WTC11 (cell line): ENCODE results near the gene PDE4B. TPM values are rescaled to one million over a fixed set of nuclear protein-coding genes. Genes with fewer than 3 reads are reported as not detected.

Experiments used
- ATAC-seq: fragments of 200-7000 bp; cut with Tn5 transposase; 2 replicates; pipeline ENCODE4 v1.10.0; 2021; ENCODE audit warnings: mild to moderate bottlenecking, moderate library complexity
- CTCF ChIA-PET: fragments of 300-600 bp; sonication (Branson Sonifier 250); formaldehyde crosslinking; loops from one replicate; lab custom pipeline; 2021; ENCODE audit warnings: antibody characterized with exemption; lab: Charles Lee
- POLR2A ChIA-PET: fragments of 350-600 bp; sonication (Branson Sonifier 250); formaldehyde crosslinking; loops from one replicate; lab custom pipeline; 2021; ENCODE audit warnings: antibody characterized with exemption; lab: Charles Lee
- DNase-seq: peaks from one replicate; pipeline ENCODE4 v3.0.0; 2021; ENCODE audit warnings: low spot score
- H3K27ac Mint-ChIP-seq: 2 replicates; pipeline ENCODE4 v1.8.0; 2021; ENCODE audit warnings: mixed read lengths
- H3K27me3 Mint-ChIP-seq: 2 replicates; pipeline ENCODE4 v1.8.0; 2021; ENCODE audit warnings: low read depth, mild to moderate bottlenecking, moderate library complexity, mixed read lengths
- H3K36me3 Mint-ChIP-seq: 2 replicates; pipeline ENCODE4 v1.8.0; 2021; ENCODE audit warnings: mixed read lengths
- H3K4me1 Mint-ChIP-seq: 2 replicates; pipeline ENCODE4 v1.8.0; 2022; ENCODE audit warnings: mixed read lengths
- H3K4me3 Mint-ChIP-seq: 2 replicates; pipeline ENCODE4 v1.8.0; 2021; ENCODE audit warnings: mild to moderate bottlenecking, moderate library complexity, mixed read lengths
- H3K9me3 Mint-ChIP-seq: 2 replicates; pipeline ENCODE4 v1.8.0; 2021; ENCODE audit warnings: mixed read lengths
- CBFB ChIP-seq: sonication (generic); formaldehyde crosslinking; IDR thresholded peaks from 2 replicates; pipeline ENCODE4 v1.8.1; 2022; ENCODE audit warnings: mild to moderate bottlenecking, low read depth, missing genetic modification reagents
- EMX1 ChIP-seq: fragments of 250-450 bp; sonication (Bioruptor Pico); IDR thresholded peaks from 2 replicates; pipeline ENCODE4 v1.8.0; 2021; ENCODE audit warnings: mild to moderate bottlenecking
- FOXJ3 ChIP-seq: sonication (generic); formaldehyde crosslinking; IDR thresholded peaks from 2 replicates; pipeline ENCODE4 v1.9.0; 2021; ENCODE audit warnings: missing genetic modification reagents, mild to moderate bottlenecking, borderline replicate concordance
- FOXK1 ChIP-seq: sonication (generic); formaldehyde crosslinking; IDR thresholded peaks from 2 replicates; pipeline ENCODE4 v1.8.0; 2022; ENCODE audit warnings: mild to moderate bottlenecking, moderate library complexity, missing genetic modification reagents
- MYBL2 ChIP-seq: sonication (generic); formaldehyde crosslinking; IDR thresholded peaks from 2 replicates; pipeline ENCODE4 v1.8.1; 2023; ENCODE audit warnings: mild to moderate bottlenecking, moderate library complexity, missing genetic modification reagents
- NR3C1 ChIP-seq: sonication (generic); formaldehyde crosslinking; conservative IDR thresholded peaks from 2 replicates; pipeline ENCODE4 v1.8.1; 2023; ENCODE audit warnings: low read depth, mild to moderate bottlenecking, missing genetic modification reagents
- RELA ChIP-seq: sonication (generic); formaldehyde crosslinking; IDR thresholded peaks from 2 replicates; pipeline ENCODE4 v1.8.1; 2022; ENCODE audit warnings: missing genetic modification reagents, mild to moderate bottlenecking, borderline replicate concordance
- SMAD4 ChIP-seq: sonication (generic); formaldehyde crosslinking; IDR thresholded peaks from 2 replicates; pipeline ENCODE4 v1.8.0; 2022; ENCODE audit warnings: mild to moderate bottlenecking, missing genetic modification reagents
- ZNF396 ChIP-seq: fragments of 250-450 bp; sonication (Bioruptor Pico); IDR thresholded peaks from 2 replicates; pipeline ENCODE4 v1.8.0; 2021; ENCODE audit warnings: mild to moderate bottlenecking, moderate library complexity, borderline replicate concordance
- ZNF671 ChIP-seq: fragments of 250-450 bp; sonication (Bioruptor Pico); IDR thresholded peaks from 2 replicates; pipeline ENCODE4 v1.8.0; 2021; ENCODE audit warnings: mild to moderate bottlenecking
- total RNA-seq: library from RNA; stranded (reverse); gene quantifications from 3 replicates; pipeline ENCODE4 v1.2.3, GENCODE V29; 2021
- TF ChIP-seq, protein P1 (sequence below): sonication (generic); formaldehyde crosslinking; IDR thresholded peaks from 2 replicates; pipeline ENCODE4 v1.8.0; 2023; ENCODE audit warnings: missing genetic modification reagents, mild to moderate bottlenecking, borderline replicate concordance
- TF ChIP-seq, protein P2 (sequence below): sonication (generic); formaldehyde crosslinking; IDR thresholded peaks from 2 replicates; pipeline ENCODE4 v1.8.1; 2023; ENCODE audit warnings: mild to moderate bottlenecking, missing genetic modification reagents
- TF ChIP-seq, protein P3 (sequence below): sonication (generic); formaldehyde crosslinking; IDR thresholded peaks from 2 replicates; pipeline ENCODE4 v1.8.1; 2022; ENCODE audit warnings: mild to moderate bottlenecking, missing genetic modification reagents, moderate library complexity, borderline replicate concordance
- TF ChIP-seq, protein P4 (sequence below): fragments of 250-450 bp; sonication (Bioruptor Pico); conservative IDR thresholded peaks from 2 replicates; pipeline ENCODE4 v1.9.0; 2021; ENCODE audit warnings: mild to moderate bottlenecking
- TF ChIP-seq, protein P5 (sequence below): sonication (generic); formaldehyde crosslinking; IDR thresholded peaks from 2 replicates; pipeline ENCODE4 v1.8.0; 2022; ENCODE audit warnings: mild to moderate bottlenecking, missing genetic modification reagents
- TF ChIP-seq, protein P6 (sequence below): sonication (generic); formaldehyde crosslinking; IDR thresholded peaks from 2 replicates; pipeline ENCODE4 v1.8.0; 2022; ENCODE audit warnings: mild to moderate bottlenecking, missing genetic modification reagents
- TF ChIP-seq, protein P7 (sequence below): sonication (generic); formaldehyde crosslinking; IDR thresholded peaks from 2 replicates; pipeline ENCODE4 v1.8.0; 2022; ENCODE audit warnings: mild to moderate bottlenecking, missing genetic modification reagents
- TF ChIP-seq, protein P8 (sequence below): sonication (generic); formaldehyde crosslinking; IDR thresholded peaks from 2 replicates; pipeline ENCODE4 v1.8.1; 2023; ENCODE audit warnings: mild to moderate bottlenecking, missing genetic modification reagents
- TF ChIP-seq, protein P9 (sequence below): sonication (generic); formaldehyde crosslinking; IDR thresholded peaks from 2 replicates; pipeline ENCODE4 v1.8.1; 2023; ENCODE audit warnings: mild to moderate bottlenecking, missing genetic modification reagents, moderate library complexity

PDE4B gene
- total RNA-seq, 1 experiment from 2014 or later, result 8.0 TPM

DNA sequence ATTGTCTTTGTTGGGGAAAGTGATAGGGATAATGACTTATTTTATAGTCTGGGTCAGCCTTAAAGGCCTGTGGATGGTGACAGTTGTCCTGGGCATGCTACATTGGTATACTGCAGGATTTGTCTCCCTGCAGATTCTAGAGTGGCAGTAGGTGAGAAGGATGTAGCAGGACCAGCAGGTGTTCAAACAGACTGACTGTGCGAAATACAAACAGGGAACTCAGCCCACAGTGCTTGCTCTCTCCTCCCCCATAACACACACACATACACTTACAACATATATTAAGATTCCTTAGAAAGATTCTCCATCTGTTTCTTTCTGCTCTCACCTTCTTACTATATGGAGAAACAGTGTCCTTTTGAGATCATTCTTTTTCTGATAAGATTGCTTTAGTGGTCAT lies 6.9 kb downstream of the PDE4B start (continued):
- TF ChIP-seq, protein P1, sequence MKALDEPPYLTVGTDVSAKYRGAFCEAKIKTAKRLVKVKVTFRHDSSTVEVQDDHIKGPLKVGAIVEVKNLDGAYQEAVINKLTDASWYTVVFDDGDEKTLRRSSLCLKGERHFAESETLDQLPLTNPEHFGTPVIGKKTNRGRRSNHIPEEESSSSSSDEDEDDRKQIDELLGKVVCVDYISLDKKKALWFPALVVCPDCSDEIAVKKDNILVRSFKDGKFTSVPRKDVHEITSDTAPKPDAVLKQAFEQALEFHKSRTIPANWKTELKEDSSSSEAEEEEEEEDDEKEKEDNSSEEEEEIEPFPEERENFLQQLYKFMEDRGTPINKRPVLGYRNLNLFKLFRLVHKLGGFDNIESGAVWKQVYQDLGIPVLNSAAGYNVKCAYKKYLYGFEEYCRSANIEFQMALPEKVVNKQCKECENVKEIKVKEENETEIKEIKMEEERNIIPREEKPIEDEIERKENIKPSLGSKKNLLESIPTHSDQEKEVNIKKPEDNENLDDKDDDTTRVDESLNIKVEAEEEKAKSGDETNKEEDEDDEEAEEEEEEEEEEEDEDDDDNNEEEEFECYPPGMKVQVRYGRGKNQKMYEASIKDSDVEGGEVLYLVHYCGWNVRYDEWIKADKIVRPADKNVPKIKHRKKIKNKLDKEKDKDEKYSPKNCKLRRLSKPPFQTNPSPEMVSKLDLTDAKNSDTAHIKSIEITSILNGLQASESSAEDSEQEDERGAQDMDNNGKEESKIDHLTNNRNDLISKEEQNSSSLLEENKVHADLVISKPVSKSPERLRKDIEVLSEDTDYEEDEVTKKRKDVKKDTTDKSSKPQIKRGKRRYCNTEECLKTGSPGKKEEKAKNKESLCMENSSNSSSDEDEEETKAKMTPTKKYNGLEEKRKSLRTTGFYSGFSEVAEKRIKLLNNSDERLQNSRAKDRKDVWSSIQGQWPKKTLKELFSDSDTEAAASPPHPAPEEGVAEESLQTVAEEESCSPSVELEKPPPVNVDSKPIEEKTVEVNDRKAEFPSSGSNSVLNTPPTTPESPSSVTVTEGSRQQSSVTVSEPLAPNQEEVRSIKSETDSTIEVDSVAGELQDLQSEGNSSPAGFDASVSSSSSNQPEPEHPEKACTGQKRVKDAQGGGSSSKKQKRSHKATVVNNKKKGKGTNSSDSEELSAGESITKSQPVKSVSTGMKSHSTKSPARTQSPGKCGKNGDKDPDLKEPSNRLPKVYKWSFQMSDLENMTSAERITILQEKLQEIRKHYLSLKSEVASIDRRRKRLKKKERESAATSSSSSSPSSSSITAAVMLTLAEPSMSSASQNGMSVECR (CRISPR knock-in tag), result no peak
- TF ChIP-seq, protein P2, sequence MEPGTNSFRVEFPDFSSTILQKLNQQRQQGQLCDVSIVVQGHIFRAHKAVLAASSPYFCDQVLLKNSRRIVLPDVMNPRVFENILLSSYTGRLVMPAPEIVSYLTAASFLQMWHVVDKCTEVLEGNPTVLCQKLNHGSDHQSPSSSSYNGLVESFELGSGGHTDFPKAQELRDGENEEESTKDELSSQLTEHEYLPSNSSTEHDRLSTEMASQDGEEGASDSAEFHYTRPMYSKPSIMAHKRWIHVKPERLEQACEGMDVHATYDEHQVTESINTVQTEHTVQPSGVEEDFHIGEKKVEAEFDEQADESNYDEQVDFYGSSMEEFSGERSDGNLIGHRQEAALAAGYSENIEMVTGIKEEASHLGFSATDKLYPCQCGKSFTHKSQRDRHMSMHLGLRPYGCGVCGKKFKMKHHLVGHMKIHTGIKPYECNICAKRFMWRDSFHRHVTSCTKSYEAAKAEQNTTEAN, result no peak
- TF ChIP-seq MYBL2 (CRISPR knock-in tag) (no peak), EMX1 (CRISPR knock-in tag) (no peak), NR3C1 (CRISPR knock-in tag) (no peak)
- TF ChIP-seq, protein P3, sequence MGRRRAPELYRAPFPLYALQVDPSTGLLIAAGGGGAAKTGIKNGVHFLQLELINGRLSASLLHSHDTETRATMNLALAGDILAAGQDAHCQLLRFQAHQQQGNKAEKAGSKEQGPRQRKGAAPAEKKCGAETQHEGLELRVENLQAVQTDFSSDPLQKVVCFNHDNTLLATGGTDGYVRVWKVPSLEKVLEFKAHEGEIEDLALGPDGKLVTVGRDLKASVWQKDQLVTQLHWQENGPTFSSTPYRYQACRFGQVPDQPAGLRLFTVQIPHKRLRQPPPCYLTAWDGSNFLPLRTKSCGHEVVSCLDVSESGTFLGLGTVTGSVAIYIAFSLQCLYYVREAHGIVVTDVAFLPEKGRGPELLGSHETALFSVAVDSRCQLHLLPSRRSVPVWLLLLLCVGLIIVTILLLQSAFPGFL (CRISPR knock-in tag), result no peak
- TF ChIP-seq, protein P4, sequence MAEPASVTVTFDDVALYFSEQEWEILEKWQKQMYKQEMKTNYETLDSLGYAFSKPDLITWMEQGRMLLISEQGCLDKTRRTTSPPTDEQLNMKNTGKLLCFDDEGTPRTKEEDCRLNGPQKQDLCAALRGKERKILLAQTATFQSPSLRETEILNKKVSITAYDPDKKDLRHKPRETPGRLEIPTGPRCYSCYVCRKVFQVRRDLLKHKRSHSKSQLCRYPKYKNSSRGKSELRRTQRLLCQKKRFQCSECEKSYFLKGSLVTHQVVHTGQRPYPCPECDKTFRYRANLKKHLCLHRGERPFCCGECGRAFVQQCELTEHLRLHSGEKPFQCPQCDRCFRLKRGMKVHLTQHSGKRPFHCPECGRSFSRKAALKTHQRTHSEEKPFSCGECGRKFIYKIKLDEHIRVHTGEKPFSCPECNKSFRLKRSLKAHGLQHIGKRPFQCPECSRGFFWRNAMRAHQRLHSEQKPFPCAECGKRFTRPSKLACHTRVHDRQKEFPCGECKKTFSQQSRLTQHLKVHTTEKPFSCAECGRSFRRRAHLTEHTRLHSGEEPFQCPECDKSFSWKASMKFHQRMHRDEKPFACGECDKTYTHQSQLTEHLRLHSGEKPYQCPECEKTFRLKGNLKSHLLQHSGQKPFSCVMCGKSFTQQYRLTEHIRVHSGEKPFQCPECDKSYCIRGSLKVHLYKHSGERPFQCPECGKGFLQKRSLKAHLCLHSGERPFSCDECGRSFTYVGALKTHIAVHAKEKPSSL (CRISPR knock-in tag), result no peak

DNA sequence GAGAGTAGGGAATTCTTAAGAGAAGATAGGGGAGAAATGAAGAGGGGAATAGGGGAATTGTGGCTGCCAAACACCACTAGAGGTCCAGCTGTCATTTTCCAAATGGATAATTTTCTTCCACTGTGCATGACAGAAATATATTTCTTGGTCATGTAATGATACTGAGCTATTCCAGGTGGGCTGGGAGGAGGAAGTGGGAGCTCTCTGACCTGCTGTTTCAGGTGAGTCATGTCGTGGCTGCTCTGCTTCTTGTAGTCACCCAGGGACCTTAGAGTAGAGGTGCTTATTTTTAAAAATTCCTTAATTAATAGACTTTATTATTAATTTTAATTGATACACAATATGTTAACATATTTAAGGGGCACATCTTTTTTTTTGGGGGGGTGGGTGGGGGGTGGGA lies 11.9 kb downstream of the PDE4B start:
- H3K27ac Mint-ChIP-seq, result no peak overlapping the region
- H3K27me3 Mint-ChIP-seq, result no peaks in the 10 kb centered on the region
- ChIA-PET CTCF (no interaction called here), POLR2A (no interaction called here)
- H3K9me3 Mint-ChIP-seq, result no peaks in the 10 kb centered on the region
- no peak overlapping the region for H3K4me3 Mint-ChIP-seq
- H3K4me1 Mint-ChIP-seq, result no peaks in the 10 kb centered on the region; the same call in none of the 2 replicates
- H3K36me3 Mint-ChIP-seq, result no peaks in the 10 kb centered on the region
- no peak for ATAC-seq
- DNase-seq, result no peak
- TF ChIP-seq, protein P5, sequence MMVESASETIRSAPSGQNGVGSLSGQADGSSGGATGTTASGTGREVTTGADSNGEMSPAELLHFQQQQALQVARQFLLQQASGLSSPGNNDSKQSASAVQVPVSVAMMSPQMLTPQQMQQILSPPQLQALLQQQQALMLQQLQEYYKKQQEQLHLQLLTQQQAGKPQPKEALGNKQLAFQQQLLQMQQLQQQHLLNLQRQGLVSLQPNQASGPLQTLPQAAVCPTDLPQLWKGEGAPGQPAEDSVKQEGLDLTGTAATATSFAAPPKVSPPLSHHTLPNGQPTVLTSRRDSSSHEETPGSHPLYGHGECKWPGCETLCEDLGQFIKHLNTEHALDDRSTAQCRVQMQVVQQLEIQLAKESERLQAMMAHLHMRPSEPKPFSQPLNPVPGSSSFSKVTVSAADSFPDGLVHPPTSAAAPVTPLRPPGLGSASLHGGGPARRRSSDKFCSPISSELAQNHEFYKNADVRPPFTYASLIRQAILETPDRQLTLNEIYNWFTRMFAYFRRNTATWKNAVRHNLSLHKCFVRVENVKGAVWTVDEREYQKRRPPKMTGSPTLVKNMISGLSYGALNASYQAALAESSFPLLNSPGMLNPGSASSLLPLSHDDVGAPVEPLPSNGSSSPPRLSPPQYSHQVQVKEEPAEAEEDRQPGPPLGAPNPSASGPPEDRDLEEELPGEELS (CRISPR knock-in tag), result no peak
- TF ChIP-seq CBFB (CRISPR knock-in tag), result no peak
- no peak for TF ChIP-seq FOXJ3 (CRISPR knock-in tag)
- TF ChIP-seq, protein P6, sequence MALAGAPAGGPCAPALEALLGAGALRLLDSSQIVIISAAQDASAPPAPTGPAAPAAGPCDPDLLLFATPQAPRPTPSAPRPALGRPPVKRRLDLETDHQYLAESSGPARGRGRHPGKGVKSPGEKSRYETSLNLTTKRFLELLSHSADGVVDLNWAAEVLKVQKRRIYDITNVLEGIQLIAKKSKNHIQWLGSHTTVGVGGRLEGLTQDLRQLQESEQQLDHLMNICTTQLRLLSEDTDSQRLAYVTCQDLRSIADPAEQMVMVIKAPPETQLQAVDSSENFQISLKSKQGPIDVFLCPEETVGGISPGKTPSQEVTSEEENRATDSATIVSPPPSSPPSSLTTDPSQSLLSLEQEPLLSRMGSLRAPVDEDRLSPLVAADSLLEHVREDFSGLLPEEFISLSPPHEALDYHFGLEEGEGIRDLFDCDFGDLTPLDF (CRISPR knock-in tag), result no peak
- TF ChIP-seq, protein P3 (CRISPR knock-in tag), result no peak
- TF ChIP-seq SMAD4 (CRISPR knock-in tag), result no peak
- TF ChIP-seq FOXK1 (CRISPR knock-in tag), result no peak
- TF ChIP-seq, protein P7, sequence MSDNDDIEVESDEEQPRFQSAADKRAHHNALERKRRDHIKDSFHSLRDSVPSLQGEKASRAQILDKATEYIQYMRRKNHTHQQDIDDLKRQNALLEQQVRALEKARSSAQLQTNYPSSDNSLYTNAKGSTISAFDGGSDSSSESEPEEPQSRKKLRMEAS (CRISPR knock-in tag), result no peak
- TF ChIP-seq, protein P8, sequence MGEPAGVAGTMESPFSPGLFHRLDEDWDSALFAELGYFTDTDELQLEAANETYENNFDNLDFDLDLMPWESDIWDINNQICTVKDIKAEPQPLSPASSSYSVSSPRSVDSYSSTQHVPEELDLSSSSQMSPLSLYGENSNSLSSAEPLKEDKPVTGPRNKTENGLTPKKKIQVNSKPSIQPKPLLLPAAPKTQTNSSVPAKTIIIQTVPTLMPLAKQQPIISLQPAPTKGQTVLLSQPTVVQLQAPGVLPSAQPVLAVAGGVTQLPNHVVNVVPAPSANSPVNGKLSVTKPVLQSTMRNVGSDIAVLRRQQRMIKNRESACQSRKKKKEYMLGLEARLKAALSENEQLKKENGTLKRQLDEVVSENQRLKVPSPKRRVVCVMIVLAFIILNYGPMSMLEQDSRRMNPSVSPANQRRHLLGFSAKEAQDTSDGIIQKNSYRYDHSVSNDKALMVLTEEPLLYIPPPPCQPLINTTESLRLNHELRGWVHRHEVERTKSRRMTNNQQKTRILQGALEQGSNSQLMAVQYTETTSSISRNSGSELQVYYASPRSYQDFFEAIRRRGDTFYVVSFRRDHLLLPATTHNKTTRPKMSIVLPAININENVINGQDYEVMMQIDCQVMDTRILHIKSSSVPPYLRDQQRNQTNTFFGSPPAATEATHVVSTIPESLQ (CRISPR knock-in tag), result no peak
- TF ChIP-seq ZNF671 (CRISPR knock-in tag), result no peak
- TF ChIP-seq MYBL2 (CRISPR knock-in tag), result no peak
- TF ChIP-seq RELA (CRISPR knock-in tag), result no peak
- TF ChIP-seq, protein P9, sequence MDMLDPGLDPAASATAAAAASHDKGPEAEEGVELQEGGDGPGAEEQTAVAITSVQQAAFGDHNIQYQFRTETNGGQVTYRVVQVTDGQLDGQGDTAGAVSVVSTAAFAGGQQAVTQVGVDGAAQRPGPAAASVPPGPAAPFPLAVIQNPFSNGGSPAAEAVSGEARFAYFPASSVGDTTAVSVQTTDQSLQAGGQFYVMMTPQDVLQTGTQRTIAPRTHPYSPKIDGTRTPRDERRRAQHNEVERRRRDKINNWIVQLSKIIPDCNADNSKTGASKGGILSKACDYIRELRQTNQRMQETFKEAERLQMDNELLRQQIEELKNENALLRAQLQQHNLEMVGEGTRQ (CRISPR knock-in tag), result no peak
- TF ChIP-seq ZNF396, result no peak
